GM06990 (cell line): ENCODE results near the gene NCAPD3.
"Not testable (repeated sequence)": the region's sequence is repeated elsewhere in the genome, so short reads cannot be mapped to it uniquely, and the experiment has no call there.

ENCODE experiments used
- DNase-seq: peaks from one replicate; pipeline ENCODE4 v3.0.0-alpha.2; 2011; ENCODE audit not compliant: insufficient read length; ENCODE audit errors: extremely low read depth
- H3K27me3 ChIP-seq: replicated peaks from 2 replicates; pipeline ENCODE4 v1.6.0; 2011; ENCODE audit warnings: low read length; ENCODE audit not compliant: control insufficient read depth, insufficient read depth
- H3K36me3 ChIP-seq: 2 replicates; pipeline ENCODE4 v1.5.1; 2011; ENCODE audit warnings: low read length; ENCODE audit not compliant: control insufficient read depth, insufficient read depth
- H3K4me3 ChIP-seq: replicated peaks from 2 replicates; pipeline ENCODE4 v1.5.1; 2011; ENCODE audit warnings: low read depth, mild to moderate bottlenecking, control low read depth, low read length
- TF ChIP-seq, protein P1 (sequence below): IDR thresholded peaks from 2 replicates; pipeline ENCODE4 v1.5.1; 2011; ENCODE audit warnings: low read length, control low read depth, mild to moderate bottlenecking, inconsistent platforms; ENCODE audit not compliant: insufficient read depth, poor library complexity, severe bottlenecking

Gene NCAPD3

DNA sequence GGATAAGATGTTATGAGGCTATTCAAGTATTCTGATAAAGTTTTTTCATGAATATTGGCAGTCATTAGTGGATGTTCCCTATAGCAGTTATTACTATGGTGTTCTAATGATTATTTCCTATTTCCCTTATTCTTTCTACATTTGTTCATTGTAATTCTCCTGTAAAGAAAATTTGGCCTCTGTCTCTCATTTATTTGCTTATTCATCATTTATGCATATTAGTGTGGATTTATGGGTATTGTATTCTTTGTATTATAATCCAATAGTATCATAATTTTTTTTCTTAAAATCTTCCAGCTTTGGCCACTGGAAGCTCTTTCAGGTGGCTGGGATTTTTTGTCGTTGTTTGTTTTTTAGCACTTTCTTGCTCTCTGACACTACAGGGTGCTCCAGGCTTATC lies 107.6 kb downstream of the NCAPD3 start:
- Histone ChIP-seq H3K36me3 (no peaks in the 10 kb centered on the region), H3K27me3 (no peaks in the 10 kb centered on the region), H3K4me3 (no peak overlapping the region)
- DNase-seq: no peak
- TF ChIP-seq, protein P1, sequence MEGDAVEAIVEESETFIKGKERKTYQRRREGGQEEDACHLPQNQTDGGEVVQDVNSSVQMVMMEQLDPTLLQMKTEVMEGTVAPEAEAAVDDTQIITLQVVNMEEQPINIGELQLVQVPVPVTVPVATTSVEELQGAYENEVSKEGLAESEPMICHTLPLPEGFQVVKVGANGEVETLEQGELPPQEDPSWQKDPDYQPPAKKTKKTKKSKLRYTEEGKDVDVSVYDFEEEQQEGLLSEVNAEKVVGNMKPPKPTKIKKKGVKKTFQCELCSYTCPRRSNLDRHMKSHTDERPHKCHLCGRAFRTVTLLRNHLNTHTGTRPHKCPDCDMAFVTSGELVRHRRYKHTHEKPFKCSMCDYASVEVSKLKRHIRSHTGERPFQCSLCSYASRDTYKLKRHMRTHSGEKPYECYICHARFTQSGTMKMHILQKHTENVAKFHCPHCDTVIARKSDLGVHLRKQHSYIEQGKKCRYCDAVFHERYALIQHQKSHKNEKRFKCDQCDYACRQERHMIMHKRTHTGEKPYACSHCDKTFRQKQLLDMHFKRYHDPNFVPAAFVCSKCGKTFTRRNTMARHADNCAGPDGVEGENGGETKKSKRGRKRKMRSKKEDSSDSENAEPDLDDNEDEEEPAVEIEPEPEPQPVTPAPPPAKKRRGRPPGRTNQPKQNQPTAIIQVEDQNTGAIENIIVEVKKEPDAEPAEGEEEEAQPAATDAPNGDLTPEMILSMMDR: no peak

DNA sequence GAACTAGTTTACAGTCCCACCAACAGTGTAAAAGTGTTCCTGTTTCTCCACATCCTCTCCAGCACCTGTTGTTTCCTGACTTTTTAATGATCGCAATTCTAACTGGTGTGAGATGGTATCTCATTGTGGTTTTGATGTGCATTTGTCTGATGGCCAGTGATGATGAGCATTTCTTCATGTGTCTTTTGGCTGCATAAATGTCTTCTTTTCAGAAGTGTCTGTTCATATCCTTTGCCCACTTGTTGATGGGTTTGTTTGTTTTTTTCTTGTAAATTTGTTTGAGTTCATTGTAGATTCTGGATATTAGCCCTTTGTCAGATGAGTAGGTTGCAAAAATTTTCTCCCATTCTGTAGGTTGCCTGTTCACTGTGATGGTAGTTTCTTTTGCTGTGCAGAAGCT lies 110.0 kb downstream of the NCAPD3 start:
- H3K36me3 ChIP-seq, H3K27me3 ChIP-seq, DNase-seq, H3K4me3 ChIP-seq: not testable (repeated sequence)

DNA sequence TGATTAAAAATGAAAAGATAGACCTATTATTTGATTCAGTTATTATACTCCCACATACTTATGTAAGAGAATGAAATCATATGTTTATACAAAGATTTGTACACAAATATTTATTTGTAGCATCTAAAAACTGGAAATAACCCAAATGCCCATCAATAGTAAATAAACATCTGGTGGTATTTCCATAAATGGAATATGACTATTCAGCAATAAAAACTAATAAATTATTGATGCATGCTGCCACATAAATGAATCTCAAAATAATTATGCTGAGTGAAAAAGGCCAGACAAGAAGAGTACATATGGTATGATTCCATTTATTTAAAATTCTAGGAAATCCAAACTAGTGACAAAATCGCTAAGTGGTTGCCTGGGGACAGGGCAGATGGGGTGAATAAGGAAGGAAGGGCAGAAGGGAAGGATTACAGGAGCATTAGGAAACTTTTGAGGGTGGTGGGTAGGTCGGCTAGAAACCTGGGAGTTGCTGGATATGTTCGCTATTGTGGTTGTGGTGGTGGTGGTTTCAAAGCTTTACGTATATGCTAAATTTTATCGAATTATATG lies 113.4 kb downstream of the NCAPD3 start:
- Histone ChIP-seq H3K36me3 (no peaks in the 10 kb centered on the region), H3K4me3 (no peak overlapping the region), H3K27me3 (no peaks in the 10 kb centered on the region)
- TF ChIP-seq, protein P1: no peak
- no peak for DNase-seq
